ENCODE data around the gene SMIM21. TPM values are rescaled to one million over a fixed set of nuclear protein-coding genes. Genes with fewer than 3 reads are reported as not detected.

SMIM21 gene
- total RNA-seq, 6 experiments from 2014 or later: not detected

DNA sequence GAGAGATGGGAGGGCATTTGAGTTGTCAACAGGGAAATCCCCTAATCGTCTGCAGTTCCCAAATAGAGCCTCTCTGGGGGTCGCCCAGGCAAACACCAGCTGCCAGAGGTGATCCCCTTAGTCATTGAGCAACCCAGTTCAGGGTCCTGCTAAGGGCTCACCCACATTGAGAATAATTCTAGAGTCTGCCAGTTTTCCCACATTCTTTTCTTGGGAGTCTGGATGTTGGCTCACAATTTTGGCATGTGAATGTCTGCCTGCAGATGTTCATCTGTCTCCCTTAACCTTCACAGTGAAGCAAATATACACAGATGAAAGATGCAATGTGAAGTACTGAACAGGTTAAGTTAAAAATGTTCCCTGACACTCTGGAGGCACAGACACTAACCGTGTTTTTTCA is 11.4 kb upstream of the SMIM21 start:
- ATAC-seq: no peak
- Histone ChIP-seq H3K4me3 (no peak overlapping the region), H3K36me3 (no peaks in the 10 kb centered on the region), H3K27me3 (no peaks in the 10 kb centered on the region), H3K9me3 (no peaks in the 10 kb centered on the region), H3K27ac (no peak overlapping the region), H3K4me1 (no peaks in the 10 kb centered on the region)
- intact Hi-C loops (cut with DNase I): no loop called here
- TF ChIP-seq, protein P1, sequence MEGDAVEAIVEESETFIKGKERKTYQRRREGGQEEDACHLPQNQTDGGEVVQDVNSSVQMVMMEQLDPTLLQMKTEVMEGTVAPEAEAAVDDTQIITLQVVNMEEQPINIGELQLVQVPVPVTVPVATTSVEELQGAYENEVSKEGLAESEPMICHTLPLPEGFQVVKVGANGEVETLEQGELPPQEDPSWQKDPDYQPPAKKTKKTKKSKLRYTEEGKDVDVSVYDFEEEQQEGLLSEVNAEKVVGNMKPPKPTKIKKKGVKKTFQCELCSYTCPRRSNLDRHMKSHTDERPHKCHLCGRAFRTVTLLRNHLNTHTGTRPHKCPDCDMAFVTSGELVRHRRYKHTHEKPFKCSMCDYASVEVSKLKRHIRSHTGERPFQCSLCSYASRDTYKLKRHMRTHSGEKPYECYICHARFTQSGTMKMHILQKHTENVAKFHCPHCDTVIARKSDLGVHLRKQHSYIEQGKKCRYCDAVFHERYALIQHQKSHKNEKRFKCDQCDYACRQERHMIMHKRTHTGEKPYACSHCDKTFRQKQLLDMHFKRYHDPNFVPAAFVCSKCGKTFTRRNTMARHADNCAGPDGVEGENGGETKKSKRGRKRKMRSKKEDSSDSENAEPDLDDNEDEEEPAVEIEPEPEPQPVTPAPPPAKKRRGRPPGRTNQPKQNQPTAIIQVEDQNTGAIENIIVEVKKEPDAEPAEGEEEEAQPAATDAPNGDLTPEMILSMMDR (IDR thresholded peaks at IDR 0.05): no peak
- no peak for TF ChIP-seq POLR2A (IDR thresholded peaks at IDR 0.05)
- no peak for DNase-seq
- 43% methylated on average over 3 of the region's 3 CpGs for WGBS (ENCODE audit: insufficient coverage, low coverage, low lambda C conversion rate, missing lambda C conversion rate)

DNA sequence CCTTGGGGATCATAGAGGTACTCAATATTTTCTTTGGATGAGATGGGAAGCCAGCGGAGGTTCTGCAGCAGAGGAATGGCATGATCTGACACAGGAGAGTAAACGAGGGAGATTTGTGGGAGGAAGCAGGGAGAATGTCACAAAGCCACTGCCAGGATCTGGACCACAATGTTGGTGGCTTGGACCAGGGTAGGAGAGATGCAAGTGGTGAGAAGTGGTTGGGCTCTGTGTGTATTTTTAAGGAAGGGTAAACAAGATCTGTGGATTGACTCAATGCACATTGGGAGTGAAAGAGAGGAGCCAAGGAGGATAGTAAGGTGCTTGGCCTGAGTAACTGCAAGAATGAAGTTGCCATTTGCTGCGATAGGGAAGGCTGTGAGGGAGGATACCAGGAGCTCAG is 10.5 kb upstream of the SMIM21 start:
- intact Hi-C loops (cut with DNase I): no loop called here
- Histone ChIP-seq H3K27ac (no peak overlapping the region), H3K9me3 (no peaks in the 10 kb centered on the region), H3K4me3 (no peak overlapping the region), H3K27me3 (no peaks in the 10 kb centered on the region), H3K4me1 (no peaks in the 10 kb centered on the region), H3K36me3 (no peaks in the 10 kb centered on the region)
- no peak for TF ChIP-seq POLR2A (IDR thresholded peaks at IDR 0.05)
- TF ChIP-seq, protein P1 (IDR thresholded peaks at IDR 0.05): no peak
- ATAC-seq (no peak), DNase-seq (no peak)
- 68% methylated on average over 2 of the region's 3 CpGs for WGBS (ENCODE audit: insufficient coverage, low coverage, low lambda C conversion rate, missing lambda C conversion rate)

DNA sequence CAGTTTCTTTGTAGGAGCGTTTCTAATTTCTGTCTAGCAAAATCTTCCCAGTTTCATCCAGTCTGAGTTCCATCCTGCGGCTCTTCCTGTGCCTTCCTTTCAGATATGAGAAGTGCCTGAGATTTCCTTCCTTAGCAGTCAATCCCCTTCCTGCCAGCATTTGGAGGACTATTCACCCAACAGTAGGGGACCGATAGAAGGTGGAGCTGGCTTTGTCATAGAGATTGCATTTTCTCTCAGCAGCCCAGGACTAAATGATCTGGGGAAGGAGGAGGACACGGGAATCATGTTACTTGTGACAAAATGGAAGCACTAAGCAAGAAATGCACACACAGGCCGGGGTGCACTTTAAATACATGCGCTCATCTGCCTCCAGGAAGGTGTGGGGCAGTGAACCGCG is 5.6 kb upstream of the SMIM21 start:
- ATAC-seq: peak in 1 of 4 donors; percentile 59
- no peak overlapping the region for H3K27ac ChIP-seq
- H3K4me3 ChIP-seq: no peak overlapping the region
- WGBS (ENCODE audit: insufficient coverage, low coverage, low lambda C conversion rate, missing lambda C conversion rate): 42% methylated on average over 8 of the region's 8 CpGs
- TF ChIP-seq POLR2A (IDR thresholded peaks at IDR 0.05): no peak
- intact Hi-C loops (cut with DNase I): no loop called here
- DNase-seq: no peak
- H3K27me3 ChIP-seq: no peaks in the 10 kb centered on the region
- H3K9me3 ChIP-seq: no peaks in the 10 kb centered on the region
- H3K36me3 ChIP-seq: no peaks in the 10 kb centered on the region
- H3K4me1 ChIP-seq: no peaks in the 10 kb centered on the region

DNA sequence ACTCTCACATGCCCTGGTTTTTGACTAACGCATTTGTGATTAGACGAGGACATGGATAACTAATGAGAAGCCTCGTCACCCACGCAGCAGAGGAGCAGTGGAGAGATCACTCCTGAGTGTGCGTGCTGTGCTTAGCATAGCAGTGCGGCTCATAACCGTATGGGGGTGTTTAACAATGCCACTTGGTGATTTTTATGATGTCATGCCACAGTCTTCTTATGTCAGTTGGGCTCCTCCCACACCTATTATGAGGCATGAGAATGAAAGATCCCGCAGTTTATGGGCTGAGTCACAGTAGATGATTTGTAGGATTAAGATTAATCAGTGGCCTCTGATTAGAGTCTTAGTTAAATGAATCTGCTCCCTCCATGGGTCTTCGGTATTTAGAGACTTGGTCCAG is 2.5 kb upstream of the SMIM21 start:
- H3K27me3 ChIP-seq: no peaks in the 10 kb centered on the region
- DNase-seq: no peak
- no peaks in the 10 kb centered on the region for H3K36me3 ChIP-seq
- WGBS (ENCODE audit: insufficient coverage, low coverage, low lambda C conversion rate, missing lambda C conversion rate): 90% methylated on average over 8 of the region's 9 CpGs
- H3K9me3 ChIP-seq: no peaks in the 10 kb centered on the region
- H3K4me1 ChIP-seq: no peaks in the 10 kb centered on the region
- TF ChIP-seq, protein P1 (IDR thresholded peaks at IDR 0.05): no peak
- no peak for TF ChIP-seq POLR2A (IDR thresholded peaks at IDR 0.05)
- H3K4me3 ChIP-seq: no peak overlapping the region
- intact Hi-C loops (cut with DNase I): no loop called here
- no peak for ATAC-seq
- no peak overlapping the region for H3K27ac ChIP-seq

DNA sequence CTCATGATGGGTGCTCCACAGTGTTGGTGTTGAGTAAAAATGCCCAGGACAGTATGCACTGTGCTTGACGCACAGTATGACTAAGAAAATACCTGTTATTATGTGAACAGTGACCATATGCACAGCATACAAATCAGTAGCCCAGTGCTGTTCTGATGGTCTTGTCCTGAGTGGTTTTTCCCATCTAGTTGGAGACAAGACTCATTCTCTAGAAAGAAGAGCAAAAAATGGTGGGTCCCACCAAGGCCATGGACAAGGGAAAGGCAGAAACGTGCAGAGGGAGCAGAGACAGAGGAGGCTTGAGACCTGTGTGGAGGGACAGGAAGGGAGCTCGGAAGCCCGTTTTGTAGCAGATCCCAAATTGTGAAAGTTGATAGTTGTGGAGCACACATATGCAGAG is 987 bp upstream of the SMIM21 start:
- no peaks in the 10 kb centered on the region for H3K36me3 ChIP-seq
- H3K4me1 ChIP-seq: no peaks in the 10 kb centered on the region
- intact Hi-C loops (cut with DNase I): no loop called here
- no peaks in the 10 kb centered on the region for H3K27me3 ChIP-seq
- no peaks in the 10 kb centered on the region for H3K9me3 ChIP-seq
- H3K4me3 ChIP-seq: no peak overlapping the region
- ATAC-seq (no peak), DNase-seq (no peak)
- H3K27ac ChIP-seq: no peak overlapping the region
- TF ChIP-seq, protein P1 (IDR thresholded peaks at IDR 0.05): no peak
- no peak for TF ChIP-seq POLR2A (IDR thresholded peaks at IDR 0.05)
- WGBS (ENCODE audit: insufficient coverage, low coverage, low lambda C conversion rate, missing lambda C conversion rate): 76% methylated on average over 4 of the region's 4 CpGs
